SU-DHL-6 (cell line): ENCODE results near the gene ERG.

Experiments
- H2AFZ ChIP-seq: fragments of 200-600 bp; sonication (generic); 2 replicates; pipeline ENCODE4 v1.6.1; 2014; ENCODE audit warnings: low read depth, mild to moderate bottlenecking, moderate library complexity, mixed read lengths, antibody characterized with exemption, low read length; ENCODE audit not compliant: severe bottlenecking
- H3F3A ChIP-seq: fragments of 200-600 bp; shearing (Covaris generic); 2 replicates; pipeline ENCODE4 v1.6.0; 2016; ENCODE audit warnings: antibody characterized with exemption, mild to moderate bottlenecking; ENCODE audit not compliant: insufficient read depth
- H3K27ac ChIP-seq: fragments of 200-600 bp; sonication (generic); 2 replicates; pipeline ENCODE4 v1.5.1; 2016; ENCODE audit warnings: low read depth, mild to moderate bottlenecking, low read length, moderate library complexity, mixed read lengths
- H3K27me3 ChIP-seq: fragments of 200-600 bp; sonication (generic), shearing (Covaris generic); 2 replicates; pipeline ENCODE4 v1.6.0; 2014; ENCODE audit warnings: mild to moderate bottlenecking, low read length
- H3K36me3 ChIP-seq: fragments of 200-600 bp; sonication (generic); 2 replicates; pipeline ENCODE4 v1.6.1; 2014; ENCODE audit warnings: mild to moderate bottlenecking, low read length, mixed read lengths
- H3K4me2 ChIP-seq: fragments of 300-600, 200-600 bp; shearing (Covaris generic), sonication (generic); 2 replicates; pipeline ENCODE4 v1.6.0; 2014; ENCODE audit warnings: low read length, low read depth, mild to moderate bottlenecking; ENCODE audit not compliant: poor library complexity, severe bottlenecking
- H3K4me3 ChIP-seq: fragments of 200-600 bp; sonication (generic); 2 replicates; pipeline ENCODE4 v1.5.1; 2014; ENCODE audit warnings: antibody characterized with exemption, low read length, mild to moderate bottlenecking, mixed read lengths; ENCODE audit not compliant: insufficient read depth, poor library complexity, severe bottlenecking
- H3K79me2 ChIP-seq: fragments of 200-600 bp; sonication (generic); 2 replicates; pipeline ENCODE4 v1.6.1; 2014; ENCODE audit warnings: mild to moderate bottlenecking, low read length, moderate library complexity; ENCODE audit not compliant: insufficient read depth
- H3K9ac ChIP-seq: fragments of 200-600 bp; sonication (generic); 2 replicates; pipeline ENCODE4 v1.7.0; 2014; ENCODE audit warnings: mild to moderate bottlenecking, low read length
- H3K9me2 ChIP-seq: fragments of 200-600 bp; sonication (generic); replicated peaks from 2 replicates; pipeline ENCODE4 v1.6.1; 2014; ENCODE audit warnings: low read length; ENCODE audit not compliant: insufficient read depth
- H3K9me3 ChIP-seq: fragments of 200-600 bp; sonication (generic); 2 replicates; pipeline ENCODE4 v1.6.1; 2014; ENCODE audit warnings: low read length, mixed read lengths; ENCODE audit not compliant: insufficient read depth
- H4K20me1 ChIP-seq: fragments of 200-600 bp; sonication (generic); 2 replicates; pipeline ENCODE4 v1.6.1; 2014; ENCODE audit warnings: low read depth, mild to moderate bottlenecking, antibody characterized with exemption, low read length, moderate library complexity, mixed read lengths
- CTCF ChIP-seq: fragments of 200-600 bp; sonication (generic); IDR thresholded peaks from one replicate; pipeline ENCODE4 v1.5.1; 2017; ENCODE audit warnings: antibody characterized with exemption, mild to moderate bottlenecking, low read length, moderate library complexity; ENCODE audit not compliant: insufficient read depth, poor library complexity, severe bottlenecking
- EZH2phosphoT487 ChIP-seq: fragments of 200-600 bp; sonication (generic), shearing (Covaris generic); conservative IDR thresholded peaks from 2 replicates; pipeline ENCODE4 v1.6.1; 2018; ENCODE audit warnings: mild to moderate bottlenecking, antibody characterized with exemption, low read length, moderate library complexity, mixed read lengths

ERG gene

GRCh38 chr21:38388647-38389353, 109.5 kb downstream of the ERG start:
- Histone ChIP-seq H2AFZ (no peak overlapping the region), H3K4me3 (no peak overlapping the region), H3F3A (no peaks in the 10 kb centered on the region), H3K4me2 (no peak overlapping the region), H3K79me2 (no peaks in the 10 kb centered on the region), H3K9ac (no peak overlapping the region), H4K20me1 (no peaks in the 10 kb centered on the region), H3K27me3 (no peaks in the 10 kb centered on the region), H3K27ac (no peak overlapping the region), H3K9me3 (no peaks in the 10 kb centered on the region), H3K36me3 (no peaks in the 10 kb centered on the region), H3K9me2 (no peaks in the 10 kb centered on the region)
- no peak for TF ChIP-seq EZH2phosphoT487
- no peak for TF ChIP-seq CTCF

- TF ChIP-seq CTCF (no peak), EZH2phosphoT487 (no peak)
- Histone ChIP-seq H2AFZ (no peak overlapping the region), H3K4me2 (no peak overlapping the region), H3K27me3 (no peaks in the 10 kb centered on the region), H3F3A (no peaks in the 10 kb centered on the region), H4K20me1 (no peaks in the 10 kb centered on the region), H3K79me2 (no peaks in the 10 kb centered on the region), H3K36me3 (no peaks in the 10 kb centered on the region), H3K9me2 (no peaks in the 10 kb centered on the region), H3K4me3 (no peak overlapping the region), H3K27ac (no peak overlapping the region), H3K9ac (no peak overlapping the region), H3K9me3 (no peaks in the 10 kb centered on the region)
These were observed 110.1 kb downstream of the ERG start for GRCh38 chr21:38388203-38388602.

GRCh38 chr21:38386967-38387366, 111.3 kb downstream of the ERG start:
- H2AFZ ChIP-seq: no peak overlapping the region
- no peak overlapping the region for H3K4me2 ChIP-seq
- no peak for TF ChIP-seq EZH2phosphoT487
- TF ChIP-seq CTCF: no peak

More at GRCh38 chr21:38386967-38387366, 111.3 kb downstream of the ERG start:
- H3K4me3 ChIP-seq: no peak overlapping the region
- no peaks in the 10 kb centered on the region for H3K9me3 ChIP-seq
- H4K20me1 ChIP-seq: no peaks in the 10 kb centered on the region
- H3K27ac ChIP-seq: no peak overlapping the region
- no peaks in the 10 kb centered on the region for H3K27me3 ChIP-seq
- H3K9me2 ChIP-seq: no peaks in the 10 kb centered on the region
- no peaks in the 10 kb centered on the region for H3F3A ChIP-seq
- no peaks in the 10 kb centered on the region for H3K79me2 ChIP-seq
- H3K9ac ChIP-seq: no peak overlapping the region
- H3K36me3 ChIP-seq: no peaks in the 10 kb centered on the region
